H1 (cell line): ENCODE measurements around the gene B3GALNT1. TPM values are rescaled to one million over a fixed set of nuclear protein-coding genes. Genes with fewer than 3 reads are reported as not detected.

ENCODE experiments used
- CTCF ChIA-PET: fragments of 300-600 bp; sonication (Branson Sonifier 250); formaldehyde crosslinking; loops from one replicate; lab custom pipeline; 2021; ENCODE audit not compliant: partially characterized antibody; lab: Charles Lee
- POLR2A ChIA-PET: fragments of 300-600 bp; sonication (Branson Sonifier 250); formaldehyde crosslinking; loops from one replicate; lab custom pipeline; 2021; ENCODE audit warnings: inconsistent platforms; ENCODE audit not compliant: partially characterized antibody; lab: Charles Lee
- DNase-seq, 2 experiments: peaks; one replicate each; pipeline versions ENCODE4 v3.0.0 to v3.0.0-alpha.2; 2010 to 2022; ENCODE audit warnings: low spot score in 2 of 2, low read depth in 1 of 2, mixed read lengths in 1 of 2
- FAIRE-seq: peaks from 2 replicates; lab custom pipeline; 2011; peaks lifted over from hg19 to GRCh38; lab: Jason Lieb, UNC
- H2AFZ ChIP-seq: 2 replicates; pipeline ENCODE4 v1.8.1; 2012; ENCODE audit warnings: low read length, inconsistent platforms
- H2AK5ac ChIP-seq: 2 replicates; pipeline ENCODE4 v1.6.1; 2013; ENCODE audit warnings: low read depth, low read length
- H2BK120ac ChIP-seq: replicated peaks from 2 replicates; pipeline ENCODE3; 2013; ENCODE audit warnings: low read depth, low read length, inconsistent platforms
- H2BK12ac ChIP-seq: 2 replicates; pipeline ENCODE4 v1.6.1; 2013; ENCODE audit warnings: low read depth, low read length
- H2BK15ac ChIP-seq: 2 replicates; pipeline ENCODE4 v1.6.1; 2013; ENCODE audit warnings: low read length
- H2BK20ac ChIP-seq: 2 replicates; pipeline ENCODE4 v1.6.1; 2013; ENCODE audit warnings: low read length
- H2BK5ac ChIP-seq: 2 replicates; pipeline ENCODE4 v1.6.1; 2013; ENCODE audit warnings: low read depth, low read length
- H3K14ac ChIP-seq: 2 replicates; pipeline ENCODE4 v1.6.1; 2013; ENCODE audit warnings: inconsistent platforms; ENCODE audit not compliant: insufficient read length
- H3K18ac ChIP-seq: 2 replicates; pipeline ENCODE4 v1.6.1; 2013; ENCODE audit warnings: low read length; ENCODE audit errors: extremely low read depth
- H3K23ac ChIP-seq: 2 replicates; pipeline ENCODE4 v1.6.1; 2013; ENCODE audit warnings: inconsistent platforms; ENCODE audit not compliant: insufficient read length
- H3K23me2 ChIP-seq: 2 replicates; pipeline ENCODE4 v1.6.1; 2013; ENCODE audit warnings: low read depth, low read length
- H3K27ac ChIP-seq: 2 replicates; pipeline ENCODE4 v1.6.1; 2011; ENCODE audit warnings: low read depth, low read length, inconsistent platforms
- H3K27me3 ChIP-seq, 4 experiments: replicated peaks in 1 of 4; 1 replicate in 1 of 4; 2 replicates in 3 of 4; pipeline versions ENCODE4 v1.6.1 to v1.8.1; 2011 to 2013; ENCODE audit warnings: low read length in 3 of 4, mild to moderate bottlenecking in 3 of 4, inconsistent platforms in 2 of 4, mixed read lengths in 2 of 4, moderate library complexity in 1 of 4; ENCODE audit not compliant: control insufficient read depth in 3 of 4, insufficient read depth in 3 of 4; ENCODE audit errors: extremely low read depth in 1 of 4
- H3K36me3 ChIP-seq, 4 experiments: 2 replicates each; pipeline versions ENCODE4 v1.6.1 to v1.8.1; 2011 to 2013; ENCODE audit warnings: mild to moderate bottlenecking in 4 of 4, low read length in 3 of 4, moderate library complexity in 2 of 4, control low read depth in 1 of 4, inconsistent platforms in 1 of 4; ENCODE audit not compliant: insufficient read depth in 4 of 4, control insufficient read depth in 2 of 4
- H3K4ac ChIP-seq: replicated peaks from 2 replicates; pipeline ENCODE3; 2013; ENCODE audit warnings: low read length, low read depth, mixed read lengths, inconsistent platforms; ENCODE audit not compliant: insufficient read length
- H3K4me1 ChIP-seq, 4 experiments: replicated peaks in 1 of 4; 1 replicate in 1 of 4; 2 replicates in 3 of 4; pipeline versions ENCODE4 v1.6.1 to v1.8.1; 2011 to 2013; ENCODE audit warnings: low read length in 3 of 4, inconsistent platforms in 2 of 4, mixed read lengths in 1 of 4; ENCODE audit not compliant: insufficient read depth in 4 of 4, control insufficient read depth in 3 of 4
- H3K4me2 ChIP-seq, 2 experiments: 2 replicates each; pipeline versions ENCODE4 v1.6.1 to v1.8.1; 2011 to 2013; ENCODE audit warnings: low read depth in 2 of 2, low read length in 2 of 2, control low read depth in 1 of 2, inconsistent platforms in 1 of 2, mild to moderate bottlenecking in 1 of 2; ENCODE audit not compliant: insufficient read depth in 1 of 2
- H3K4me3 ChIP-seq, 4 experiments: fragments of 200-600, 300-600 bp in 1 of 4; sonication (generic), shearing (Covaris generic), sonication (Bioruptor Twin) in 1 of 4; 2 replicates each; pipeline versions ENCODE4 v1.5.1 to v1.8.1; 2011 to 2016; ENCODE audit warnings: low read length in 4 of 4, low read depth in 3 of 4, control low read depth in 2 of 4, inconsistent platforms in 2 of 4, mild to moderate bottlenecking in 2 of 4, mixed read lengths in 1 of 4, moderate library complexity in 1 of 4; ENCODE audit not compliant: insufficient read depth in 2 of 4; ENCODE audit errors: extremely low read depth in 1 of 4
- H3K56ac ChIP-seq: replicated peaks from 2 replicates; pipeline ENCODE3; 2013; ENCODE audit warnings: low read depth, mild to moderate bottlenecking, mixed read lengths, low read length, inconsistent platforms; ENCODE audit not compliant: insufficient read length
- H3K79me1 ChIP-seq: 2 replicates; pipeline ENCODE4 v1.6.1; 2013; ENCODE audit warnings: low read depth, low read length, control low read depth
- H3K79me2 ChIP-seq, 2 experiments: 2 replicates each; pipeline versions ENCODE4 v1.6.1 to v1.8.1; 2012 to 2013; ENCODE audit warnings: low read length in 2 of 2, mild to moderate bottlenecking in 2 of 2, inconsistent platforms in 1 of 2; ENCODE audit not compliant: insufficient read depth in 2 of 2, control insufficient read depth in 1 of 2
- H3K9ac ChIP-seq, 4 experiments: replicated peaks in 1 of 4; 1 replicate in 1 of 4; 2 replicates in 3 of 4; pipeline versions ENCODE4 v1.6.1 to v1.8.1; 2011 to 2013; ENCODE audit warnings: low read depth in 3 of 4, low read length in 3 of 4, control low read depth in 2 of 4, mild to moderate bottlenecking in 2 of 4, moderate library complexity in 2 of 4, inconsistent platforms in 1 of 4; ENCODE audit errors: extremely low read depth in 1 of 4
- H3K9me3 ChIP-seq, 2 experiments: 2 replicates each; pipeline versions ENCODE4 v1.6.1 to v1.8.1; 2012 to 2013; ENCODE audit warnings: mild to moderate bottlenecking in 2 of 2, moderate library complexity in 2 of 2, control low read depth in 1 of 2, inconsistent platforms in 1 of 2, low read depth in 1 of 2, low read length in 1 of 2, mixed read lengths in 1 of 2; ENCODE audit not compliant: insufficient read depth in 2 of 2
- H4K20me1 ChIP-seq, 2 experiments: replicated peaks in 1 of 2; 2 replicates each; pipeline versions ENCODE3 to v1.8.1; 2011 to 2013; ENCODE audit warnings: inconsistent platforms in 2 of 2, low read length in 2 of 2, mild to moderate bottlenecking in 1 of 2; ENCODE audit not compliant: insufficient read depth in 2 of 2, control insufficient read depth in 1 of 2
- H4K5ac ChIP-seq: 2 replicates; pipeline ENCODE4 v1.6.1; 2013; ENCODE audit warnings: low read length, low read depth, mixed read lengths, inconsistent platforms; ENCODE audit not compliant: insufficient read length
- H4K8ac ChIP-seq: 2 replicates; pipeline ENCODE4 v1.8.0; 2013; ENCODE audit warnings: mild to moderate bottlenecking, moderate library complexity, low read length, inconsistent platforms; ENCODE audit not compliant: insufficient read depth; ENCODE audit errors: extremely low read depth
- H4K91ac ChIP-seq: replicated peaks from 2 replicates; pipeline ENCODE3; 2013; ENCODE audit warnings: low read length, mixed read lengths, inconsistent platforms; ENCODE audit not compliant: insufficient read length
- BCL11A ChIP-seq, 2 experiments: IDR thresholded peaks; one replicate each; pipeline ENCODE4 v1.6.1; 2011; ENCODE audit warnings: low read depth in 2 of 2, low read length in 2 of 2, mild to moderate bottlenecking in 2 of 2
- CBX5 ChIP-seq: fragments of 300-800, 300-1000 bp; sonication (generic); IDR thresholded peaks from 2 replicates; pipeline ENCODE4 v1.7.1; 2016; ENCODE audit warnings: antibody characterized with exemption, low read length, low read depth
- CTBP2 ChIP-seq: IDR thresholded peaks from 2 replicates; pipeline ENCODE4 v1.7.0; 2011; ENCODE audit warnings: borderline replicate concordance, mild to moderate bottlenecking, moderate library complexity, mixed read lengths, low read length; ENCODE audit not compliant: insufficient read depth, insufficient read length
- FOSL1 ChIP-seq: IDR thresholded peaks from 2 replicates; pipeline ENCODE4 v1.6.1; 2011; ENCODE audit warnings: mild to moderate bottlenecking, low read depth, low read length, moderate library complexity; ENCODE audit not compliant: insufficient read depth
- RFX5 ChIP-seq: IDR thresholded peaks from 2 replicates; pipeline ENCODE4 v1.6.1; 2011; ENCODE audit warnings: low read depth, low read length, improper control_type of control experiment, borderline replicate concordance
- RNF2 ChIP-seq: fragments of 200-900, 300-1000 bp; sonication (generic); IDR thresholded peaks from 2 replicates; pipeline ENCODE4 v1.7.1; 2016; ENCODE audit warnings: borderline replicate concordance, low read depth, mild to moderate bottlenecking, antibody characterized with exemption, low read length; ENCODE audit not compliant: poor library complexity, severe bottlenecking; ENCODE audit errors: missing control alignments
- SAP30 ChIP-seq: fragments of 300-600 bp; sonication (generic); IDR thresholded peaks from 2 replicates; pipeline ENCODE4 v1.7.1; 2012; ENCODE audit warnings: low read length, moderate library complexity, mild to moderate bottlenecking, inconsistent platforms; ENCODE audit not compliant: insufficient read depth, insufficient replicate concordance
- YY1 ChIP-seq: IDR thresholded peaks from 2 replicates; pipeline ENCODE4 v1.6.1; 2011; ENCODE audit warnings: low read depth, mild to moderate bottlenecking, low read length
- WGBS, 2 experiments: shearing (Covaris generic) in 1 of 2; methylation state at CpG; one replicate each; pipeline versions ENCODE4 v1.1.6 to v1.1.7; 2013 to 2015; ENCODE audit warnings: low lambda C conversion rate in 2 of 2, mixed read lengths in 2 of 2, inconsistent platforms in 1 of 2, low coverage in 1 of 2, missing lambda C conversion rate in 1 of 2; ENCODE audit not compliant: insufficient replicate concordance in 2 of 2, insufficient coverage in 1 of 2, insufficient read length in 1 of 2; ENCODE audit errors: extremely low coverage in 1 of 2, missing lambda C conversion rate in 1 of 2; 5-methylcytosine and 5-hydroxymethylcytosine counted together
- polyA plus RNA-seq, 7 experiments: library from polyadenylated mRNA; depleted of rRNA in 3 of 7; stranded (reverse) in 5 of 7; unstranded in 2 of 7; fragments of >200 nt in 5 of 7; fragments of 200-250 nt in 2 of 7; gene quantifications; 1 replicate in 5 of 7; 2 replicates in 1 of 7; 4 replicates in 1 of 7; pipeline versions ENCODE4 v1.2.1 to v1.2.3, GENCODE V29; 2011 to 2013; ENCODE audit warnings: missing spikeins in 2 of 7, mixed read lengths in 2 of 7
- total RNA-seq: library from RNA; stranded (reverse); fragmentation: NEBNext Ultra II Directional; extraction: Animal tissue kit (Norgen Biotek cat#: 25700); gene quantifications from 2 replicates; pipeline ENCODE4 v1.2.1, GENCODE V29; 2021
- TF ChIP-seq, protein P1 (sequence below), 3 experiments: IDR thresholded peaks; 1 replicate in 2 of 3; 2 replicates in 1 of 3; pipeline versions ENCODE4 v1.5.1 to v1.6.1; 2011; ENCODE audit warnings: low read length in 3 of 3, mild to moderate bottlenecking in 3 of 3, inconsistent platforms in 2 of 3, low read depth in 1 of 3, moderate library complexity in 1 of 3; ENCODE audit not compliant: insufficient read depth in 1 of 3; ENCODE audit errors: control extremely low read depth in 1 of 3

B3GALNT1 gene
- total and polyA plus RNA-seq, 2 of the 8 experiments (the other 6 are each of a cell fraction or from before 2014, with no cell fraction given), result 5.0 to 8.1 TPM

DNA sequence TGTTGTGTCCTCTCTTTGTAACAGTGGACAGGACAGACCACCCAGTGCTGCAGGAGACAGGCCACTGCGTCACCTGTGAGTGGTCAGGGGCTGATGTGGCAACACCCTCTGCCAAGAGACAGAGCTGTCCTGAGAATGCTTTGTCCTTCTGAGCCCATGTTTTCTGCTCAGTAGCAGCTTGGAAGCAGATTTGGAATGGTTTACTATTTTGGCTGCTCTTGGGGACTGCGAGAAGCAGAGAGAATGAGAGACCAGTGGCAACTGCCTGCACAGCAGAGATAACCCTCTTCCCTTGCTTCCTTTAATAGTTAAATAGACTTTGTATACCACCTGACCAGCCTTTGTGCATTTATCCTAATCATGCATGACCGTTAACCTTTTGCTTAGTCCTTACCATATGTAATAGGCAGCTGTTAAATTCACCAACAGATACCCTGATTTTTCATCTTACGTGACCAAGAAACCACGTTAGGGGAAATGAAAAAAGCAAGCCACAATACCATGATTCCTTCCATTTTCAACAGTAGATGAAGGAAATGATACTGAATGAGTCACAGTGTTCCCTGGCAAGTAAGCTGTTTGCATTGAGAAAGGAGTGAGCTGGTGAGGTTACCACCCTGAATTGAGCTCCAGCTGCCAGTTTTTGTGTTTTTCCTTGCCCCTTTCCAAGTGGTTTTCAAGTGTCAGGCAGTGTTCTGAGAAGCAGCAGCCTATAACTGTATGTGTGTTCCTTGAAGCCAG is 35.5 kb downstream of the B3GALNT1 start:
- POLR2A ChIA-PET, result no interaction called here
- DNase-seq (no peak), FAIRE-seq (no peak)
- no peaks in the 10 kb centered on the region for H4K20me1 ChIP-seq
- H3K79me2 ChIP-seq, result no peaks in the 10 kb centered on the region
- H3K79me1 ChIP-seq, result no peaks in the 10 kb centered on the region
- no peak overlapping the region for H3K56ac ChIP-seq
- H2BK120ac ChIP-seq, result no peak overlapping the region
- no peak overlapping the region for H2BK12ac ChIP-seq
- no peaks in the 10 kb centered on the region; a peak in 1 of 8 replicates for H3K36me3 ChIP-seq
- no peak overlapping the region for H3K14ac ChIP-seq
- H3K4ac ChIP-seq, result no peak overlapping the region
- peaks cover 0 to 4% (median 0%) of the 10 kb centered on the region in 4 experiments; a peak in 1 of 7 replicates for H3K4me1 ChIP-seq
- H3K4me3 ChIP-seq, result no peak overlapping the region
- H4K91ac ChIP-seq, result no peak overlapping the region
- no peak overlapping the region for H2BK5ac ChIP-seq
- H2AK5ac ChIP-seq, result no peak overlapping the region
- CTCF ChIA-PET, result interaction anchor here (0.8 to 2.2 kb wide), 6 partner anchors 16 to 205 kb away, joined by 3 to 6 read pairs (median 4); no protein-coding TSS in a partner anchor
- TF ChIP-seq YY1, result no peak
- no peak for TF ChIP-seq BCL11A (IDR thresholded peaks at IDR 0.05; ENCODE audit: low read depth in 2 of 2, low read length in 2 of 2)
- TF ChIP-seq FOSL1, result no peak
- TF ChIP-seq, protein P1, sequence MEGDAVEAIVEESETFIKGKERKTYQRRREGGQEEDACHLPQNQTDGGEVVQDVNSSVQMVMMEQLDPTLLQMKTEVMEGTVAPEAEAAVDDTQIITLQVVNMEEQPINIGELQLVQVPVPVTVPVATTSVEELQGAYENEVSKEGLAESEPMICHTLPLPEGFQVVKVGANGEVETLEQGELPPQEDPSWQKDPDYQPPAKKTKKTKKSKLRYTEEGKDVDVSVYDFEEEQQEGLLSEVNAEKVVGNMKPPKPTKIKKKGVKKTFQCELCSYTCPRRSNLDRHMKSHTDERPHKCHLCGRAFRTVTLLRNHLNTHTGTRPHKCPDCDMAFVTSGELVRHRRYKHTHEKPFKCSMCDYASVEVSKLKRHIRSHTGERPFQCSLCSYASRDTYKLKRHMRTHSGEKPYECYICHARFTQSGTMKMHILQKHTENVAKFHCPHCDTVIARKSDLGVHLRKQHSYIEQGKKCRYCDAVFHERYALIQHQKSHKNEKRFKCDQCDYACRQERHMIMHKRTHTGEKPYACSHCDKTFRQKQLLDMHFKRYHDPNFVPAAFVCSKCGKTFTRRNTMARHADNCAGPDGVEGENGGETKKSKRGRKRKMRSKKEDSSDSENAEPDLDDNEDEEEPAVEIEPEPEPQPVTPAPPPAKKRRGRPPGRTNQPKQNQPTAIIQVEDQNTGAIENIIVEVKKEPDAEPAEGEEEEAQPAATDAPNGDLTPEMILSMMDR (IDR thresholded peaks at IDR 0.05; ENCODE audit: control extremely low read depth in 1 of 3, insufficient read depth in 1 of 3, low read depth in 1 of 3, low read length in 3 of 3), result no peak
- no peak for TF ChIP-seq RNF2
- no peak for TF ChIP-seq RFX5
- no peak for TF ChIP-seq CBX5
- no peak for TF ChIP-seq CTBP2
- no peak for TF ChIP-seq SAP30
- H3K9ac ChIP-seq, result no peak overlapping the region
- no peak overlapping the region for H3K18ac ChIP-seq
- H3K27me3 ChIP-seq, result no peaks in the 10 kb centered on the region
- H2BK15ac ChIP-seq, result no peak overlapping the region
- no peaks in the 10 kb centered on the region for H3K23me2 ChIP-seq
- H4K5ac ChIP-seq, result no peak overlapping the region
- H4K8ac ChIP-seq, result no peak overlapping the region
- H3K23ac ChIP-seq, result no peak overlapping the region
- no peak overlapping the region for H3K27ac ChIP-seq
- H2AFZ ChIP-seq, result no peak overlapping the region
- H3K4me2 ChIP-seq, result no peak overlapping the region
- 91% methylated on average over 5 of the region's 5 CpGs; no CpG with 5 or more reads in 1 of the 2 experiments for WGBS, 2 experiments
- no peaks in the 10 kb centered on the region for H3K9me3 ChIP-seq
- no peak overlapping the region for H2BK20ac ChIP-seq
